ENCODE results near the gene SHC3. TPM values are rescaled to one million over a fixed set of nuclear protein-coding genes. Genes with fewer than 3 reads are reported as not detected.

The SHC3 gene
- total RNA-seq, 6 donors from 2014 or later = 11.0 to 22.0 (median 14.0) TPM

DNA sequence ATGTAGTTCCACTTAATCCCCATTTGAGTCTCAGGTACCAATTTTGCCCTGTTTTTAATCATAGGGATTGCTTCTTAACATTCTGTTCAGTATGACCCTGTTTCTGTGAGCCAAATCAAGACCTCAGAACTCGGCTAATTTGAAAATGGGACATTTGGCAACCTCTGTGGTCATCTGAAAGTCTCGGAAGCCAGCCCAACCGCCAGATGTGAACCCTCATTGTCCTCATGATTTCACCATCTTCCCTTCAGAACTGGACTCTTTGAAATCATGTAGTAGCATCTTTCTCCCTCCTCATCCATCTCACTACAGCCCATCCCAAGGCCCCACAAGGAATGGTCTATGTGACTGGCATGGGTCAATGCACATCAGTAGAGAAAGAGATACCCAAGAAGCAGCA lies 98.4 kb downstream of the SHC3 start:
- TF ChIP-seq POLR2A (IDR thresholded peaks at IDR 0.05) (no peak), POLR2AphosphoS5 (IDR thresholded peaks at IDR 0.05) (peak; percentile 17 to 59)
- Histone ChIP-seq H3K4me1 (peaks cover 0 to 4% (median 0%) of the 10 kb centered on the region in 4 donors), H3K27me3 (no peaks in the 10 kb centered on the region), H3K27ac (peak overlapping the region in 2 of 4 donors; percentile 30 to 35), H3K4me3 (no peak overlapping the region), H3K9me3 (no peaks in the 10 kb centered on the region), H3K36me3 (no peaks in the 10 kb centered on the region)
- ATAC-seq (ENCODE audit: low FRiP score in 2 of 2) (peak in 1 of 2 donors; percentile 64), DNase-seq (no peak)
- 63 to 87% methylated on average over 3 of the region's 3 CpGs for WGBS, 2 donors

DNA sequence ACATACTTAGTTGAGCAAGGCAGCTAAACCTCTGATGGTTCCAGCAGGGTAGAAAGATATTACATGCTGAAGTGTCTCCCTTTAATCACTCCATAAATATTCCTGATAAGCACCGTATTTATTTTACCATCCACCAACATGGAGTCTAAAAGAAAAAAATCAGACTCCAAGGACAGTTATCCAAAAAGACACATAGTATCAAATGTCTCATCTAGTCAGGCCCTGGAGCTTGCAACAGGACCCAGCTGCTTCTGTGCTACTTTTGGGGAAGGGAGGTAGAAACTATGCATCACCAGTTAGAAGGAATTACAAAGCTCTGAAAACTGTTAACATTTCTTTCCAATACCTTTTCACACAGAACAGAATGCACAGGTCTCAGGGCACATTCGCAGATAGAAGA lies 99.2 kb downstream of the SHC3 start:
- H3K36me3 ChIP-seq = no peaks in the 10 kb centered on the region
- ATAC-seq (ENCODE audit: low FRiP score in 2 of 2) (peak in 1 of 2 donors; percentile 28), DNase-seq (no peak)
- no peak overlapping the region for H3K4me3 ChIP-seq
- TF ChIP-seq POLR2A (IDR thresholded peaks at IDR 0.05) (no peak), EP300 (IDR thresholded peaks at IDR 0.05) (no peak), POLR2AphosphoS5 (IDR thresholded peaks at IDR 0.05) (no peak)
- TF ChIP-seq, protein P1, sequence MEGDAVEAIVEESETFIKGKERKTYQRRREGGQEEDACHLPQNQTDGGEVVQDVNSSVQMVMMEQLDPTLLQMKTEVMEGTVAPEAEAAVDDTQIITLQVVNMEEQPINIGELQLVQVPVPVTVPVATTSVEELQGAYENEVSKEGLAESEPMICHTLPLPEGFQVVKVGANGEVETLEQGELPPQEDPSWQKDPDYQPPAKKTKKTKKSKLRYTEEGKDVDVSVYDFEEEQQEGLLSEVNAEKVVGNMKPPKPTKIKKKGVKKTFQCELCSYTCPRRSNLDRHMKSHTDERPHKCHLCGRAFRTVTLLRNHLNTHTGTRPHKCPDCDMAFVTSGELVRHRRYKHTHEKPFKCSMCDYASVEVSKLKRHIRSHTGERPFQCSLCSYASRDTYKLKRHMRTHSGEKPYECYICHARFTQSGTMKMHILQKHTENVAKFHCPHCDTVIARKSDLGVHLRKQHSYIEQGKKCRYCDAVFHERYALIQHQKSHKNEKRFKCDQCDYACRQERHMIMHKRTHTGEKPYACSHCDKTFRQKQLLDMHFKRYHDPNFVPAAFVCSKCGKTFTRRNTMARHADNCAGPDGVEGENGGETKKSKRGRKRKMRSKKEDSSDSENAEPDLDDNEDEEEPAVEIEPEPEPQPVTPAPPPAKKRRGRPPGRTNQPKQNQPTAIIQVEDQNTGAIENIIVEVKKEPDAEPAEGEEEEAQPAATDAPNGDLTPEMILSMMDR (IDR thresholded peaks at IDR 0.05) = no peak
- WGBS, 2 donors = 78 to 80% methylated on average over 2 of the region's 2 CpGs
- peaks cover 0 to 4% (median 0%) of the 10 kb centered on the region in 4 donors for H3K4me1 ChIP-seq
- H3K9me3 ChIP-seq = no peaks in the 10 kb centered on the region
- peak overlapping the region in 2 of 4 donors; percentile 30 to 35 for H3K27ac ChIP-seq
- no peaks in the 10 kb centered on the region for H3K27me3 ChIP-seq

DNA sequence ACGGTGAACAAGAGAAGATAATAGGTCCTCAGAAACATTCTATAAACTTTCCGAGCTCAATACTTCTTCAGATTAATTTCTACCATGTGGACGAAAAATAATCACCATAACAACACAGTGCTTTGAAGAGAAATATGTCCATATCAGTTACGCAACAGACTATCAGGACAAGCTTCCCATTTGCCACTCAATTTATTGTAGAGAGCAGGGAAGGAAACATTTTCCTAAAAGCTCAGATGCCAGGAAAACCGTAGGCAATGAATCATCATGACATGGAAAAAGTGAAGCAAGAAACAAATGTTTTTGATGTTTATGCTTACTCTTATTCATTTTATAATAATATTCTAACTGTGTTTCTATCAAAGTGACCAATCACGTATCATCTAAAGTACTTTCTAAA lies 99.8 kb downstream of the SHC3 start:
- Histone ChIP-seq H3K27ac (peak overlapping the region in 3 of 4 donors; percentile 4 to 68 (median 48)), H3K4me1 (peaks cover 0 to 4% (median 0%) of the 10 kb centered on the region in 4 donors), H3K36me3 (peaks cover 0 to 1% (median 0%) of the 10 kb centered on the region in 4 donors), H3K4me3 (no peak overlapping the region), H3K9me3 (no peaks in the 10 kb centered on the region), H3K27me3 (no peaks in the 10 kb centered on the region)
- DNase-seq (no peak), ATAC-seq (ENCODE audit: low FRiP score in 2 of 2) (peak in 1 of 2 donors; percentile 76)
- TF ChIP-seq EP300 (IDR thresholded peaks at IDR 0.05) (no peak), POLR2AphosphoS5 (IDR thresholded peaks at IDR 0.05) (peak in 1 of 2 donors; percentile 21)
- WGBS, 2 donors = 55 to 62% methylated on average over 6 of the region's 6 CpGs

DNA sequence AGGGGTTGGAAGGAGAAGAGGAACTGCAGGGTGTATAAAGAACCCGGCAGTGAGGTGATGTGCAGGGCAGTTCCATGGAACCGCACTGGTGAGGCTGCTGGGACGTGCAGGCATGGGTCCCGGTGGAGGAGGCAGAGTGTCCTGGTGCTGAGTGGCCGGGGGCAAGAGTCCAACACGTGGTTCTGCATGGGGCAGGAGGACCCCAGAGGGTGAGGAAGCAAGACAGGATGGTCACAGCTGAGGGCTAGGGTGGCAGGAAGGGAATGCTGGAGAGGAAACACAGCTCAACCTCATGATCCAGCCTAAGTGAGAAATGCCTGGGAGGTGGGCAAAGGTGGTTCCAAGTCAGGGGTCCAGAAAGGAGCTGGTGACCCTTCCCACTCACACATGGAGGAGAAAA lies 100.2 kb downstream of the SHC3 start:
- TF ChIP-seq POLR2AphosphoS5 (IDR thresholded peaks at IDR 0.05) = no peak
- TF ChIP-seq POLR2A (IDR thresholded peaks at IDR 0.05) = no peak
- TF ChIP-seq, protein P1 (IDR thresholded peaks at IDR 0.05) = no peak
- TF ChIP-seq EP300 (IDR thresholded peaks at IDR 0.05) = no peak
- Histone ChIP-seq H3K27ac (peak overlapping the region in 3 of 4 donors; percentile 4 to 68 (median 48)), H3K9me3 (no peaks in the 10 kb centered on the region), H3K27me3 (no peaks in the 10 kb centered on the region), H3K4me3 (no peak overlapping the region), H3K36me3 (peaks cover 0 to 4% (median 0%) of the 10 kb centered on the region in 4 donors), H3K4me1 (peaks cover 0 to 4% (median 0%) of the 10 kb centered on the region in 4 donors)
- 80 to 83% methylated on average over 6 of the region's 6 CpGs for WGBS, 2 donors
- peak in 1 of 2 donors; percentile 4 for ATAC-seq (ENCODE audit: low FRiP score in 2 of 2)
- DNase-seq = peak in 1 of 2 donors; percentile 16

DNA sequence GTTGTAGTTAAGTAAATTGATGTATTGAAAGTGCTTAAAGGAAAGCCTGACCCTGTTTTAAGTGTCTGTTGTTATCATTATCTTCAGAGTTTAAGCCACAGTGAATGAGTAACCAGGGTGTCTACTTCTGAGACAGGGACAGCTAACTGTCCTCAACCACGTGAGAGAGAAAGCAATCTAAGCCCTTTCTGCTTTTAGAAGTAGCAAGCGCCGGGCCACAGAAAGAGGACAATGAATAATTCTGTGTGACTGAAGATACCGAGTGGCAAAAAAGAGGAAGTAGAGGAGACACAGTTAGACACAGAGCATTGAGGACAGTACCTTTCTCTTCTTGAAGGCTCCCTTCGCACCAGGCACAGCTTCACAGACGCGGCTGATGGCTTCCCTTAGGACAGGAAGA lies 101.1 kb downstream of the SHC3 start:
- no peak overlapping the region for H3K27ac ChIP-seq
- peaks cover 0 to 4% (median 0%) of the 10 kb centered on the region in 4 donors for H3K4me1 ChIP-seq
- H3K4me3 ChIP-seq = no peak overlapping the region
- H3K27me3 ChIP-seq = no peaks in the 10 kb centered on the region
- H3K36me3 ChIP-seq = peaks cover 0 to 4% (median 0%) of the 10 kb centered on the region in 4 donors
- H3K9me3 ChIP-seq = no peaks in the 10 kb centered on the region
- 64 to 67% methylated on average over 7 of the region's 7 CpGs for WGBS, 2 donors
- no peak for DNase-seq
- ATAC-seq (ENCODE audit: low FRiP score in 2 of 2) = no peak
- TF ChIP-seq, protein P1 (IDR thresholded peaks at IDR 0.05) = no peak
- TF ChIP-seq POLR2AphosphoS5 (IDR thresholded peaks at IDR 0.05) (no peak), EP300 (IDR thresholded peaks at IDR 0.05) (no peak), POLR2A (IDR thresholded peaks at IDR 0.05) (no peak)

DNA sequence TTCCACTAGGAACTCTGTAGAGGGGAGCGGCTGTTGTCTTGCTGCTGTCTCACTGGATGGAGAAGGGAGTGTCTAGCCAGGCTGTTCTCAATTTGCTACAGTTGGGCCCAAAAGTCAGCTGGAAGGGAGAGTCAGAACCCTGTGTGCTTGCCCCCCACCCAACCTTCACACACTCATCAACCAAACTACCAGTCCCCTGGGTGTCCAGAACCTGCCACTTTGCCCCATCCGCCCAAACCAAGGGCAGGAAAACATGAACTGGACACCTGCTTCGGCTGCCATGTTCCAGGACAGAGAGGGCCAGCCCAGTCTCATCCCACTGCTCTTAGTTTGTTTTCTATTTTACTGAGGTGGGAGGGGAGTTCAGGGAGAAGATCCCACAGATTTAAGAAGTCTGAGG lies 105.2 kb downstream of the SHC3 start:
- Histone ChIP-seq H3K4me1 (peaks cover 0 to 4% (median 0%) of the 10 kb centered on the region in 4 donors), H3K36me3 (peaks cover 0 to 4% (median 0%) of the 10 kb centered on the region in 4 donors), H3K9me3 (no peaks in the 10 kb centered on the region), H3K27ac (no peak overlapping the region), H3K27me3 (no peaks in the 10 kb centered on the region), H3K4me3 (no peak overlapping the region)
- 88 to 96% methylated on average over 2 to 3 of the region's 3 CpGs for WGBS, 2 donors
- DNase-seq (no peak), ATAC-seq (ENCODE audit: low FRiP score in 2 of 2) (no peak)
- TF ChIP-seq EP300 (IDR thresholded peaks at IDR 0.05) (no peak), POLR2AphosphoS5 (IDR thresholded peaks at IDR 0.05) (no peak), POLR2A (IDR thresholded peaks at IDR 0.05) (no peak)
- TF ChIP-seq, protein P1 (IDR thresholded peaks at IDR 0.05) = no peak

All from upper lobe of left lung (tissue), 6 donors.